ENCODE measurements around the gene PTPRC. TPM values are rescaled to one million over a fixed set of nuclear protein-coding genes. Genes with fewer than 3 reads are reported as not detected.
A peak's percentile ranks its signal among the peaks of the same experiment; 100 is the strongest.

PTPRC gene
- total and polyA plus RNA-seq, 2 donors (not counting 1 experiment from before 2014, with no cell fraction given): under 0.01 to 0.11 TPM

DNA sequence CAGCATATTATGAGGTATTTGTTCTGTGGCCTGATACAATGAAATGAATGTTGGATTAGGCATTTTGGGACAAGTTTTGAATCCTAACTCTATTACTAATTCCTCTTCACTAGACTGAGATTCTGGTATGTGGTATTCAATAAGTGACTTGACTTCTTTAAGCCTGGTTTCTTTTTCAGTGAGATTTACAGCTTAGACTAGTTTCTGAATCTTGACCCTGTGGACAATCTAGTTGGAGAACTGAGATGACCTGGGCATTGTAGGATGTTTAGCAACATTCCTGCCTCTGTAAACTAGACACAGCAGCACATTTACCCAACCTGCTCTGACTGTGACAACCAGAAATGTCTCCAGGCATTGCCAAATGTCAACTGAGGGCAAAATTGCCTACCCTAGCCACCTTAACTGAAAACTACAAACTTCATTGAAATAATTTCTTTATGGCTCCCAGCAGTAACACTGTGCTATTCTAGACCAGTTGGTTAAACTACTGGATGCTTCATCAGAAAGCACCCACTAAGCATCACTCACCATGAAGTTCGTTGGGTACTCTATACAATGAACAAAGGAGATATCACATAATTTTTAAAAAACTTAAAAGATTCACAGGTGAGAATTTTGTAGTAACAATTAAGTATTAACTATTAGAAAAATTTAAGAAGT, 16.8 kb downstream of the PTPRC start:
- Histone ChIP-seq H3K9ac (ENCODE audit: insufficient read depth, low read length) (no peak overlapping the region), H3K4me2 (ENCODE audit: extremely low read depth, insufficient read depth, low read length) (no peak overlapping the region), H3K79me2 (ENCODE audit: control insufficient read depth, insufficient read depth, low read length) (no peaks in the 10 kb centered on the region), H3K36me3 (ENCODE audit: control insufficient read depth, insufficient read depth, low read length) (no peaks in the 10 kb centered on the region), H4K20me1 (ENCODE audit: control insufficient read depth, extremely low read depth, insufficient read depth, low read length) (no peaks in the 10 kb centered on the region), H3K4me1 (ENCODE audit: control insufficient read depth, extremely low read depth, insufficient read depth, low read length) (peaks cover 4% of the 10 kb centered on the region), H3K27ac (ENCODE audit: insufficient read depth, low read length) (no peak overlapping the region), H3K27me3 (ENCODE audit: control insufficient read depth, insufficient read depth, low read length) (no peaks in the 10 kb centered on the region), H3K4me3 (replicated peaks in 1 of 4; ENCODE audit: control extremely low read depth in 1 of 4, insufficient read depth in 1 of 4, low read depth in 3 of 4, low read length in 4 of 4) (no peak overlapping the region), H2AFZ (ENCODE audit: low read length) (no peak overlapping the region), H3K9me3 (ENCODE audit: control insufficient read depth, insufficient read depth, low read depth, low read length) (no peaks in the 10 kb centered on the region)
- no peak for TF ChIP-seq EZH2 (IDR thresholded peaks at IDR 0.05; ENCODE audit: low read length, missing control alignments)
- TF ChIP-seq, protein P1, sequence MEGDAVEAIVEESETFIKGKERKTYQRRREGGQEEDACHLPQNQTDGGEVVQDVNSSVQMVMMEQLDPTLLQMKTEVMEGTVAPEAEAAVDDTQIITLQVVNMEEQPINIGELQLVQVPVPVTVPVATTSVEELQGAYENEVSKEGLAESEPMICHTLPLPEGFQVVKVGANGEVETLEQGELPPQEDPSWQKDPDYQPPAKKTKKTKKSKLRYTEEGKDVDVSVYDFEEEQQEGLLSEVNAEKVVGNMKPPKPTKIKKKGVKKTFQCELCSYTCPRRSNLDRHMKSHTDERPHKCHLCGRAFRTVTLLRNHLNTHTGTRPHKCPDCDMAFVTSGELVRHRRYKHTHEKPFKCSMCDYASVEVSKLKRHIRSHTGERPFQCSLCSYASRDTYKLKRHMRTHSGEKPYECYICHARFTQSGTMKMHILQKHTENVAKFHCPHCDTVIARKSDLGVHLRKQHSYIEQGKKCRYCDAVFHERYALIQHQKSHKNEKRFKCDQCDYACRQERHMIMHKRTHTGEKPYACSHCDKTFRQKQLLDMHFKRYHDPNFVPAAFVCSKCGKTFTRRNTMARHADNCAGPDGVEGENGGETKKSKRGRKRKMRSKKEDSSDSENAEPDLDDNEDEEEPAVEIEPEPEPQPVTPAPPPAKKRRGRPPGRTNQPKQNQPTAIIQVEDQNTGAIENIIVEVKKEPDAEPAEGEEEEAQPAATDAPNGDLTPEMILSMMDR (conservative IDR thresholded peaks at IDR 0.05 in 1 of 2, IDR thresholded peaks at IDR 0.05 in 1 of 2; ENCODE audit: low read depth in 1 of 2, low read length in 2 of 2): no peak
- DNase-seq (ENCODE audit: low read depth in 2 of 2): peak in 1 of 2 donors; percentile 78

DNA sequence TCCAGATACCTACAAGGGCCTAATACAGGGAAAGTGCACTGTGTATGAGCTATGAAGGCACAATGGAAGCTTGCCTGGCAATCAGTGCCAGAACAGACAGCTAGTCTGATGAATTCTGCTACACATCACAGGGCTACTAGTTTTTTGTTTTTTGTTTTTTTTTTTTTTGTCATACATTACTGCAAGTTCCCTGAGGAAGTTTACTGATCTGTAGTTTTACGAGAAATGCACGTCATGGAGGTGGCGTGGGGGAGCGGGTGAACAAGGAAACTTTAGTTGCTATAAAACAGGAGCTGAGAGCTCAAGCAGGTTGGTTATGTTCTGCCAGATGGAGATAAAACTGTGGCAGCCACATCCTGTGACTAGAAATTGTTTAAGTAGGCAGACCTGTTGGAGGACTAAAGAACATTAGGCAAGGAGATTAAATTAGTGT, 17.7 kb downstream of the PTPRC start:
- Histone ChIP-seq H3K4me1 (ENCODE audit: control insufficient read depth, extremely low read depth, insufficient read depth, low read length) (peaks cover 4% of the 10 kb centered on the region), H3K36me3 (ENCODE audit: control insufficient read depth, insufficient read depth, low read length) (no peaks in the 10 kb centered on the region), H3K4me2 (ENCODE audit: extremely low read depth, insufficient read depth, low read length) (no peak overlapping the region), H3K4me3 (replicated peaks in 1 of 4; ENCODE audit: control extremely low read depth in 1 of 4, insufficient read depth in 1 of 4, low read depth in 3 of 4, low read length in 4 of 4) (no peak overlapping the region), H3K27me3 (ENCODE audit: control insufficient read depth, insufficient read depth, low read length) (no peaks in the 10 kb centered on the region), H3K9ac (ENCODE audit: insufficient read depth, low read length) (no peak overlapping the region), H4K20me1 (ENCODE audit: control insufficient read depth, extremely low read depth, insufficient read depth, low read length) (no peaks in the 10 kb centered on the region), H3K27ac (ENCODE audit: insufficient read depth, low read length) (no peak overlapping the region), H2AFZ (ENCODE audit: low read length) (no peak overlapping the region), H3K79me2 (ENCODE audit: control insufficient read depth, insufficient read depth, low read length) (no peaks in the 10 kb centered on the region), H3K9me3 (ENCODE audit: control insufficient read depth, insufficient read depth, low read depth, low read length) (no peaks in the 10 kb centered on the region)
- no peak for DNase-seq (ENCODE audit: low read depth in 2 of 2)
- TF ChIP-seq, protein P1 (conservative IDR thresholded peaks at IDR 0.05 in 1 of 2, IDR thresholded peaks at IDR 0.05 in 1 of 2; ENCODE audit: low read depth in 1 of 2, low read length in 2 of 2): no peak
- TF ChIP-seq EZH2 (IDR thresholded peaks at IDR 0.05; ENCODE audit: low read length, missing control alignments): no peak

DNA sequence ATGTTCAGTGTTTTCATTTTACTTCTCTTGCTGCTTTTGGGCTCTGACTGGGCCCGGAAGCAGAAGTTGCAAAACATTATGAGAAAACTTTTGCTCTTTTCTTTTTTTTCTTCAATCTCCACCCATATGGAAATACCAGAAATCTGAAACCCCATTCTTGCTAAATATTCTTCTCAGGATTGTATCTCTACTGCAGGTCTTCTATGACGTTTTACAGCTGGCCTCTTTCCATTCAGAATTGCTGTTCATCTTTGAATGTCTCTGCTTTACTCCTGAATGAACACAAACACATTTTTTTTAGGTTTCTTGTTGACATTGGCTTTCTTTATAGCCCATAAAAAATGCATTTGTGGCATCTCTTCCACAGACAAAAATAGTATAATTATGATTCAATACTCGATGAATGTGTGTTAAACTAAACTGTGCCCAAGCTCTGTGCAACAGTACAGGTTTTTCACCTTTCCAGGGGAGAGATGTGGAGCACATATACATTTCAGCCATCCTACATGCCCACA, 18.8 kb downstream of the PTPRC start:
- Histone ChIP-seq H3K36me3 (ENCODE audit: control insufficient read depth, insufficient read depth, low read length) (no peaks in the 10 kb centered on the region), H3K4me2 (ENCODE audit: extremely low read depth, insufficient read depth, low read length) (peak overlapping the region; percentile 4), H3K4me1 (ENCODE audit: control insufficient read depth, extremely low read depth, insufficient read depth, low read length) (peaks cover 4% of the 10 kb centered on the region), H3K4me3 (replicated peaks in 1 of 4; ENCODE audit: control extremely low read depth in 1 of 4, insufficient read depth in 1 of 4, low read depth in 3 of 4, low read length in 4 of 4) (no peak overlapping the region), H2AFZ (ENCODE audit: low read length) (no peak overlapping the region), H3K9me3 (ENCODE audit: control insufficient read depth, insufficient read depth, low read depth, low read length) (no peaks in the 10 kb centered on the region), H3K79me2 (ENCODE audit: control insufficient read depth, insufficient read depth, low read length) (no peaks in the 10 kb centered on the region), H3K9ac (ENCODE audit: insufficient read depth, low read length) (no peak overlapping the region), H3K27me3 (ENCODE audit: control insufficient read depth, insufficient read depth, low read length) (no peaks in the 10 kb centered on the region), H4K20me1 (ENCODE audit: control insufficient read depth, extremely low read depth, insufficient read depth, low read length) (no peaks in the 10 kb centered on the region), H3K27ac (ENCODE audit: insufficient read depth, low read length) (peak overlapping the region; percentile 1)
- peak; percentile 96 to 99 for DNase-seq (ENCODE audit: low read depth in 2 of 2)
- TF ChIP-seq, protein P1 (conservative IDR thresholded peaks at IDR 0.05 in 1 of 2, IDR thresholded peaks at IDR 0.05 in 1 of 2; ENCODE audit: low read depth in 1 of 2, low read length in 2 of 2): no peak
- no peak for TF ChIP-seq EZH2 (IDR thresholded peaks at IDR 0.05; ENCODE audit: low read length, missing control alignments)
